NCI-H2171 (cell line): Measurements from ENCODE around the gene SPSB2.
"Not testable (repeated sequence)": the region's sequence is repeated elsewhere in the genome, so short reads cannot be mapped to it uniquely, and the experiment has no call there.

Experiments used
- DNase-seq: peaks from one replicate; lab custom pipeline; 2025; lab: John Stamatoyannopoulos, UW

Gene SPSB2

GRCh38 chr12:6873094-6874014 is at the start of gene SPSB2:
TSS of gene SPSB2 (minus strand) at chr12:6873303. CDS start at chr12:6872901, 402 bp downstream.
- peak; percentile 100 for DNase-seq

GRCh38 chr12:6921996-6922946 is 49.2 kb upstream of the SPSB2 start:
- DNase-seq, result no peak

DNA sequence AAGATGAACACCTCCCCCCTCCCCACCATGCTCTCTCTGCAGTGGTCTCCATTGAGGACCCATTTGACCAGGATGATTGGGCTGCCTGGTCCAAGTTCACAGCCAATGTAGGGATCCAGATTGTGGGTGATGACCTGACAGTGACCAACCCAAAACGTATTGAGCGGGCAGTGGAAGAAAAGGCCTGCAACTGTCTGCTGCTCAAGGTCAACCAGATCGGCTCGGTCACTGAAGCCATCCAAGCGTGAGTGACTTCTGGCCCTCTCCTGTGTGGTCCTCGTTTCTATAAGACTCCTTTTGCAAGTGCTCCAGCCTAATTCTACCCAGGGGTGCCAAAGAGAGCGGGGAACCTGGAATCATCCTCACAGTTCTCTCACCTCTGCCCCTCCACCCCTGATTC is 48.4 kb upstream of the SPSB2 start:
- no peak for DNase-seq

GRCh38 chr12:6919588-6919987 is 46.5 kb upstream of the SPSB2 start:
- DNase-seq, result no peak

DNA sequence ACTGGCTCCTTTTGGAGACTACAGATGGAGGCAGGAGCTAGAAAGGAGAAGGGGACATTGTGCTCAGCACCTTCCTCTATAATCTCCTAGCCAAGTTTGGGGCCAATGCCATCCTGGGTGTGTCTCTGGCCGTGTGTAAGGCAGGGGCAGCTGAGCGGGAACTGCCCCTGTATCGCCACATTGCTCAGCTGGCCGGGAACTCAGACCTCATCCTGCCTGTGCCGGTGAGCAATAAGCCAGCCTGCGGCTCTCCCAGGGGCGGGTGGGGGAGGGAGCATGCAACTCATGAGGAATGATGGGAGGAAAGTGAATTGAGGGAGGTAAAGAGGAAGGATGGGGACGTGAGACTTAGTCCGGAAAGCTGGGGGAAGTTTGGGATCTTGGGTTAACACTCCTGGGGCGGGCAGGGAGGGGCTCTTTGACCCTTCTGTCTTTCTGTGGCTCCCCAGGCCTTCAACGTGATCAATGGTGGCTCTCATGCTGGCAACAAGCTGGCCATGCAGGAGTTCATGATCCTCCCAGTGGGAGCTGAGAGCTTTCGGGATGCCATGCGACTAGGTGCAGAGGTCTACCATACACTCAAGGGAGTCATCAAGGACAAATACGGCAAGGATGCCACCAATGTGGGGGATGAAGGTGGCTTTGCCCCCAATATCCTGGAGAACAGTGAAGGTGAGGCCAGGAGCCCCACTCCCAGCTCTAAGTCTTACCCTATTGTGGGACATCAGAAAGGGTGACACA is 44.6 kb upstream of the SPSB2 start:
- DNase-seq, result no peak

GRCh38 chr12:6916426-6917200 is 43.5 kb upstream of the SPSB2 start:
- no peak for DNase-seq

- no peak for DNase-seq
These were observed 42.7 kb upstream of the SPSB2 start for GRCh38 chr12:6915789-6916285.

GRCh38 chr12:6914947-6915788 is 42.1 kb upstream of the SPSB2 start:
- DNase-seq, result peak; percentile 89

GRCh38 chr12:6914246-6914946 is 41.3 kb upstream of the SPSB2 start, which contains the start of gene ENO2:
TSS of gene ENO2 (plus strand) at chr12:6914580. CDS start at chr12:6915833, 1,253 bp downstream.
- DNase-seq, result peak; percentile 100

DNA sequence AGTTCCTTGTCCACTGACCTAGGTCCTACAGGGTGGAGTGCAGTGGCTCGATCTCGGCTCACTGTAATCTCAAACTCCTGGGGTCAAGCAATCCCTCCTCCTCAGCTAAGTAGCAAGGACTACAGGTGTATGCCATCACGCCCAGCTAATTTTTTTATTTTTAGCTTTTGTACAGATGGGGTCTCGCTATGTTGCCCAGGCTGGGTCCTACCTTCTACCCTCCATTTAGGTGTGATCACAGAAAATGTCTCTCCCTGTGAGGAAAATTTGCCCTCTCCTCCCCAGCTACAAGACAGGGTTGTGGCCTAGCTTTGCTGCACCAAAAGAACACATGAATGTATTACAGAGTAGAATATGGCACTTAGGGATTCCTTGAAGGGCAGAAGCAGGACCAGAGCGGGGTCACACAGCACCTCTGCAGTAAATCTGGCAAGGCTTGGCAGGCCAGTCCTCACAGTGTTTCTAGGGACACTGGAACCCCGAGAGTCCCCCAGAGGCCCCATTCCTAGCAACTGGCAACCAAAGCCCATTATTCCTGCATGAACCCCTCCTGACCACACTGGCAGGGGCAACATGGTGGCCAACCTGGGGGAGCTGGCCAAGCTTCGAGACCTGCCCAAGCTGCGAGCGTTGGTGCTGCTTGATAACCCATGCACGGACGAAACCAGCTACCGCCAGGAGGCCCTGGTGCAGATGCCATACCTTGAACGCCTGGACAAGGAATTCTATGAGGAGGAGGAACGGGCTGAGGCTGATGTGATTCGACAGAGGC is 39.2 kb upstream of the SPSB2 start:
- DNase-seq, result no peak

DNA sequence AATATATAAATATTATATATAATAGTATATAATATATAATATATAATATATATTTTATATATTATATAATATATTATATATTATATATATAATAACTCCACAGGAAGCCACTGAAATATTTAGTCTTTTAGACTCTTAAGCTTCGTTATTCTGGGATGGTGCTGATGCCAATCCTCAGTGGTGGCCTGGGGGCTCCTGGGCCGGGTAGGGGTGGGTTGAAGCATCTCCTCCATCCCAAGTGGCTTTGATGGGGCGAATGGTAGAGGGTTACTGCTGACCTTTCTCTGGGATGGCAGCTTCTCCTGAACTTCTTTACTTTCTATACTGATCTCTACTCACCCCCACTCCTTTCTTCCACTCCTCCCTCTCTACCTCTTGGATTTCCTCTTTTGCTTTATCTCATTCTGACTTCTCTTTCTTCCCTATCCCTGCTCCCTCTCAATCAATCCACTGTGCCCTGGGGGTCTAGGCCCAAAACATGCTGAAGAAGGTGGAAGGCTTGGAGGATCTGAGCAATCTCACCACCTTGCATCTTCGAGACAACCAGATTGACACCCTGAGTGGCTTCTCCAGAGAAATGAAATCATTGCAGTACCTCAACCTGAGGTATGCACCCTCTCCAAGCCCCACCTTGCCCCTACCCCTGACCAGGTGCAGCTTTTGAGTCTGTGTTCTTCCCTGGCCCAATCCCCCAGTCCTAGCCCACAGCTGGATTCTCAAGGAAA is 36.5 kb upstream of the SPSB2 start:
- peak; percentile 46 for DNase-seq

GRCh38 chr12:6908141-6908540 is 35.0 kb upstream of the SPSB2 start:
- DNase-seq, result not testable (repeated sequence)

GRCh38 chr12:6905414-6906040 is 32.4 kb upstream of the SPSB2 start:
- DNase-seq, result no peak

GRCh38 chr12:6904280-6905276 is 31.5 kb upstream of the SPSB2 start, which contains the start of gene LRRC23:
TSS of gene LRRC23 (plus strand) at chr12:6904822. CDS start at chr12:6905634, 812 bp downstream.
- peak; percentile 100 for DNase-seq

DNA sequence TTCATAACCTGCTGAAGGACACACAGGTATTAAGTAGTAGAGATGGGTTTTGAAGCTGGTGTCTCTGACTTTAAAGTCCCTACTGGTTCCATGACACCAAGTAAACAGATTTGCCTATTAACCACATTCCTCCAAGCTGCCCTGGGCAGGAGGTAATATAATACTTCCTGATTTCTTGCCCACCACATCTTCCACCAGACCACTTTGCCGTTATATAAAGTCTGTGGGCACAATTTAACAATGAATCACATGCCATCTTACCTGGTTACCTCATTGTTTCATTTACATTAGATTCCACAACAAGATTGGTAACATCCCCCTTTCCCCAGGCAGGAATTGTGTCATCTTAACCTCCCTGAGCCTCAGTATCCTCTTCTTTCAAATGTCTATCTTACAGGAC is 30.6 kb upstream of the SPSB2 start:
- DNase-seq, result no peak

DNA sequence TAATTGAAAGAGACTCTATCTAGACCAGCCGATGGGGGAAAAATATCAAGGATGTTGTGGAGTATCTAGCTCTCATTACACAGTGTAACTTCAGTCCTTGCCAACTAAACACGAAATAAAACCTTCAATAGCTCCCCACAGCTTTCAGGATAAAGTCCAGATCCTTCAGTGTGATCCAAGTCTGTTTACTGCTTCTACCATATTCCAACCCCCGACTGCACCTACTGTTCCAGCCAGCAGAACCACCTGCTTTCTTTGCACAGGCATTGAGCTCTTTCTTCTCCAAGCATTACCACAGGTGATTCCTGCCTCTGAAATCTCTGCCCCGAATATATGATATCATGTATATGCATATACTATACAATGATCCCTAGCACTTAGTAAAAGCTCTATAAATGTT is 29.3 kb upstream of the SPSB2 start:
- DNase-seq, result no peak
